ENCODE measurements around the gene CDK5RAP1.

The CDK5RAP1 gene

GRCh38 chr20:33328157-33329137, 72.9 kb downstream of the CDK5RAP1 start:
- DNase-seq, result no peak

GRCh38 chr20:33325350-33325749, 76.0 kb downstream of the CDK5RAP1 start:
- no peak for DNase-seq

GRCh38 chr20:33323236-33323635, 78.1 kb downstream of the CDK5RAP1 start:
- no peak for DNase-seq

DNA sequence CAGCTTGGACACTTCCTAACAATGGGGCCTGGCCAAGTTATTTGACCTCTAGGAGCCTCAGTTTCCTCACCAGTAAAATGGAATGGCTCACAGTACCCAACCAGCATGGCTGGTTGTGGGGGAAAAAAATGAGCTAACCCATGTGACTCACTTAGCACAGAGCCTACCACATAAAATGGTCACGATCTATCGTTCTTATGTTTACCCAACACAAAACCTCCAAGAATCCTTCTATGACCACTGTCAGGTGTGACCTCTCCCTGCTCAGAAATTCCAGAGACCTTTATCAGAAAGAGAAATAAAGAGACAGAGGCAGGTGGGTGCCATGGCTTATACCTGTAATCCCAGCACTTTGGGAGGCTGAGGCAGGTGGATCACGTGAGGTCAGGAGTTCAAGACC, 78.9 kb downstream of the CDK5RAP1 start:
- no peak for DNase-seq

GRCh38 chr20:33320006-33320405, 81.3 kb downstream of the CDK5RAP1 start:
- DNase-seq, result no peak

- no peak for DNase-seq
Measured at GRCh38 chr20:33318096-33318429, 83.3 kb downstream of the CDK5RAP1 start.

DNA sequence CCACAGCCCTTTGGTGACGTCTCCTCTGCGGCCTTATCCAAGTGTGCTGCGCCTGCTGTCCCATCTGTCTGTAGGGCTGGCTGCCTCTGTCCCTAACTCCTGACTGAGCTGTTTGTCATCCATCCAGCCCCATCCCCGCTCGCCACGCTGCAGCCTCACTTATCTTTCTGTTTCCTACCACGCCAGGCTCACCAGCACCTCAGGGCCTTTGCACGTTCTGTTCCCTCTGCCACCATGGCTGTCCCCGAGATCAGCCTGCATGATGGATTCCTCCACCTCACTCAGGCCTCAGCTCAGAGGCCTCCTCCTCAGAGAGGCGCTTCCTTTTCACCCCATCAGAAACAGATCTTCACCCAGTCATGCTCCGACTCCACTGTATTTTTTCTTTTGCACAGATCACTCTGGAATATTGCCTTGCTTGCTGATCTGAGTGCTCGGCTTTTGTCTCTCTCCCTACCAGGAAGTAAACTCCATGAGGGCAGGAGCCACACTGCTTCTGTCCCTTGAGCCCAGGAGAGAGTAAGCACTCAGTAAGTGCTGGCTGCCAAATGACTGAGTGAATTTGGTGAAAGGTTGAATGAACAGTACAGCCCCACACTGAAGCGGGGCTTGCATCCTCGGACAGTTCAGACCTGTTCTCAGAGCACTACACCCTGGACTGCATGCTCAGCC, 83.8 kb downstream of the CDK5RAP1 start:
- no peak for DNase-seq

GRCh38 chr20:33316958-33317357, 84.4 kb downstream of the CDK5RAP1 start:
- DNase-seq, result no peak

DNA sequence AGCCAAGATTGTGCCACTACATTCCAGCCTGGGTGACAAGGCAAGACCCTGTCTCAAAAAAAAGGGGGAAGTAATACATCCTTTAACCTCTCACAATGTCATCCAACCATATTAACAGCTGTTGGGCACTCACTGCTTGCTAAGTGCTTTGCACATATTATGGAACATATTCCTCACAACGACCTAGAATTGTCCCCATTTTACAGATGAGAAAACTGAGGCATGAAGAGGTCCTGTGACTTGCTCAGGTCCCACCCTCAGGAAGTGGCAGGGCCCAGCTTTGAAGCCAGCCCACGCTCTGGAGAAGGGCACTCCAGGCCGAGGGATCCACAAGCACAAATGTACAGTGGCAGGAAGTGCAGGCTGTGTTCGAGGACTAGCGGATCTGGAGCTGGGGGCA, 85.0 kb downstream of the CDK5RAP1 start:
- no peak for DNase-seq

DNA sequence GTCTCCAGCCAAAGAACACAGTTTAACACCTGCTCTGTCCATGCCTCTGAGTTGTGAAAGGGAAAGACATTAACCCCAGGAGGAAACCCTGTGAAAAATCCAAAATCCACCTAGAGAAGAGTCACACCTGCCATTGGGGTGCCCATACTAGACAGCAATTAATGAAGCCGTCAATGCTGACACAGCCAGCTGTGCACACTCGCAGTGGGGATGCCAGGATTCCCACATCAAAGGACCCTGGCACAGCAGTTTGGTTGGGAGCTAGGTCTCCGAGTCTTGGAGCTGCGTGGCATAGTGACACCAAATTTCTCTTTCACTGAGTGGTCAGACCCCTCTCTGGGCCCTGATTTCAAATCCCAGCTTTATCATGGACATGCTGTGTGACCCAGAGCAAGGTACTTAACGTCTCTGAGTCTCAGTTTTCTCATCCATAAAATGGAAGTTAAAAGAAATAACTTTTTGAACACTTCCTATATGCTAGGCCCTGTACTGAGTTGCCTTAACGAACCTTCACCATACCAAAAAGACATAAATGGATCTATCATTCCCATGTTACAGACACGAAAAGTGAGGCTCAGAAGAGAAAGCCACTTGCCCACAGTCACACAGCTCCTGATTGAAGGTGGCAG, 87.5 kb downstream of the CDK5RAP1 start:
- DNase-seq, result no peak

DNA sequence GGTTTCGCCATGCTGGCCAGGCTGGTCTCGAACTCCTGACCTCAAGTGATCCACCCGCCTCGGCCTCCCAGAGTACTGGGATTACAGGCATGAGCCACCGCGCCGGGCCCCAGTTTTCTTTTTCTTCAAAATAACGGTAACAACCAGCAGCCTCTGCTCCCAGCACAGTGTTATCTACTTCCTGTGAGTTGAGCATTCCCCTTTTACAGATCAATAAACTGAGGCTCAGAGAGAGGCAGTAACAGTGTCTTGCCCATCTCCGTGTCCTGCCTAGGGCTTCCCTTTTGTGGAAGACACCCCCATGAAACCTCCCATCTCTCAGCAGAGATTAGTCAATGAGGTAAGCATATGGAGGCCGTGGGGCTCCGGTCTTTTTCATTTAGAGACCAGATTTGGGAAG, 88.7 kb downstream of the CDK5RAP1 start:
- no peak for DNase-seq

- DNase-seq, result no peak
Measured at GRCh38 chr20:33311996-33312395, 89.3 kb downstream of the CDK5RAP1 start.

GRCh38 chr20:33311011-33311410, 90.3 kb downstream of the CDK5RAP1 start:
- no peak for DNase-seq

GRCh38 chr20:33310327-33310899, 90.9 kb downstream of the CDK5RAP1 start:
- no peak for DNase-seq

GRCh38 chr20:33309631-33310030, 91.7 kb downstream of the CDK5RAP1 start:
- no peak for DNase-seq

Measured in HCEC 1CT (cell line).